ENCODE measurements around the gene CENPF. TPM values are rescaled to one million over a fixed set of nuclear protein-coding genes. Genes with fewer than 3 reads are reported as not detected.

The CENPF gene
- total RNA-seq, 1 experiment from 2014 or later: 144 TPM

DNA sequence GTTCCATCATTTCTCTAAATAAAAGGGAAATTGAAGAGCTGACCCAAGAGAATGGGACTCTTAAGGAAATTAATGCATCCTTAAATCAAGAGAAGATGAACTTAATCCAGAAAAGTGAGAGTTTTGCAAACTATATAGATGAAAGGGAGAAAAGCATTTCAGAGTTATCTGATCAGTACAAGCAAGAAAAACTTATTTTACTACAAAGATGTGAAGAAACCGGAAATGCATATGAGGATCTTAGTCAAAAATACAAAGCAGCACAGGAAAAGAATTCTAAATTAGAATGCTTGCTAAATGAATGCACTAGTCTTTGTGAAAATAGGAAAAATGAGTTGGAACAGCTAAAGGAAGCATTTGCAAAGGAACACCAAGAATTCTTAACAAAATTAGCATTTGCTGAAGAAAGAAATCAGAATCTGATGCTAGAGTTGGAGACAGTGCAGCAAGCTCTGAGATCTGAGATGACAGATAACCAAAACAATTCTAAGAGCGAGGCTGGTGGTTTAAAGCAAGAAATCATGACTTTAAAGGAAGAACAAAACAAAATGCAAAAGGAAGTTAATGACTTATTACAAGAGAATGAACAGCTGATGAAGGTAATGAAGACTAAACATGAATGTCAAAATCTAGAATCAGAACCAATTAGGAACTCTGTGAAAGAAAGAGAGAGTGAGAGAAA is 38.4 kb downstream of the CENPF start:
- no peaks in the 10 kb centered on the region for H3K27me3 Mint-ChIP-seq (ENCODE audit: unreplicated experiment)
- TF ChIP-seq, protein P1, sequence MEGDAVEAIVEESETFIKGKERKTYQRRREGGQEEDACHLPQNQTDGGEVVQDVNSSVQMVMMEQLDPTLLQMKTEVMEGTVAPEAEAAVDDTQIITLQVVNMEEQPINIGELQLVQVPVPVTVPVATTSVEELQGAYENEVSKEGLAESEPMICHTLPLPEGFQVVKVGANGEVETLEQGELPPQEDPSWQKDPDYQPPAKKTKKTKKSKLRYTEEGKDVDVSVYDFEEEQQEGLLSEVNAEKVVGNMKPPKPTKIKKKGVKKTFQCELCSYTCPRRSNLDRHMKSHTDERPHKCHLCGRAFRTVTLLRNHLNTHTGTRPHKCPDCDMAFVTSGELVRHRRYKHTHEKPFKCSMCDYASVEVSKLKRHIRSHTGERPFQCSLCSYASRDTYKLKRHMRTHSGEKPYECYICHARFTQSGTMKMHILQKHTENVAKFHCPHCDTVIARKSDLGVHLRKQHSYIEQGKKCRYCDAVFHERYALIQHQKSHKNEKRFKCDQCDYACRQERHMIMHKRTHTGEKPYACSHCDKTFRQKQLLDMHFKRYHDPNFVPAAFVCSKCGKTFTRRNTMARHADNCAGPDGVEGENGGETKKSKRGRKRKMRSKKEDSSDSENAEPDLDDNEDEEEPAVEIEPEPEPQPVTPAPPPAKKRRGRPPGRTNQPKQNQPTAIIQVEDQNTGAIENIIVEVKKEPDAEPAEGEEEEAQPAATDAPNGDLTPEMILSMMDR (IDR thresholded peaks at IDR 0.05; ENCODE audit: unreplicated experiment): no peak
- peaks cover 32% of the 10 kb centered on the region for H3K36me3 Mint-ChIP-seq (ENCODE audit: insufficient read depth, unreplicated experiment)
- H3K9me3 Mint-ChIP-seq (ENCODE audit: low read depth, unreplicated experiment): no peaks in the 10 kb centered on the region
- H3K4me1 Mint-ChIP-seq (ENCODE audit: low read depth, unreplicated experiment): no peaks in the 10 kb centered on the region
- intact Hi-C loops (cut with micrococcal nuclease; ENCODE audit: unreplicated experiment): no loop called here
- no TSS peak for BruUV-seq (replicated peaks)
- H3K27ac Mint-ChIP-seq (ENCODE audit: unreplicated experiment): no peak overlapping the region
- no peak for DNase-seq
- H3K4me3 Mint-ChIP-seq (ENCODE audit: low read depth, unreplicated experiment): no peak overlapping the region
- CTCF ChIA-PET: no interaction called here

DNA sequence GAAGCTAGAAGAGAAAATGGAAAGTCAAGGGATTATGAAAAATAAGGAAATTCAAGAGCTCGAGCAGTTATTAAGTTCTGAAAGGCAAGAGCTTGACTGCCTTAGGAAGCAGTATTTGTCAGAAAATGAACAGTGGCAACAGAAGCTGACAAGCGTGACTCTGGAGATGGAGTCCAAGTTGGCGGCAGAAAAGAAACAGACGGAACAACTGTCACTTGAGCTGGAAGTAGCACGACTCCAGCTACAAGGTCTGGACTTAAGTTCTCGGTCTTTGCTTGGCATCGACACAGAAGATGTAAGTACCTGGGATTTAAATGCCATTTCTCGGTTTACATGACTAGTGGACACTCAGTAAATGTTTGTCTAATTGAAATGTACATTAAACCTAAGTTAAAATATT is 40.0 kb downstream of the CENPF start:
- intact Hi-C loops (cut with micrococcal nuclease; ENCODE audit: unreplicated experiment): no loop called here
- Mint-ChIP-seq H3K4me3 (ENCODE audit: low read depth, unreplicated experiment) (no peak overlapping the region), H3K9me3 (ENCODE audit: low read depth, unreplicated experiment) (no peaks in the 10 kb centered on the region), H3K27ac (ENCODE audit: unreplicated experiment) (no peak overlapping the region), H3K4me1 (ENCODE audit: low read depth, unreplicated experiment) (no peaks in the 10 kb centered on the region), H3K27me3 (ENCODE audit: unreplicated experiment) (no peaks in the 10 kb centered on the region), H3K36me3 (ENCODE audit: insufficient read depth, unreplicated experiment) (peaks cover 27% of the 10 kb centered on the region)
- no TSS peak for BruUV-seq (replicated peaks)
- DNase-seq: no peak
- TF ChIP-seq, protein P1 (IDR thresholded peaks at IDR 0.05; ENCODE audit: unreplicated experiment): no peak
- CTCF ChIA-PET: interaction anchor here (0.5 kb wide), 1 partner anchor 505 kb away, joined by 7 read pairs; no protein-coding TSS in a partner anchor

DNA sequence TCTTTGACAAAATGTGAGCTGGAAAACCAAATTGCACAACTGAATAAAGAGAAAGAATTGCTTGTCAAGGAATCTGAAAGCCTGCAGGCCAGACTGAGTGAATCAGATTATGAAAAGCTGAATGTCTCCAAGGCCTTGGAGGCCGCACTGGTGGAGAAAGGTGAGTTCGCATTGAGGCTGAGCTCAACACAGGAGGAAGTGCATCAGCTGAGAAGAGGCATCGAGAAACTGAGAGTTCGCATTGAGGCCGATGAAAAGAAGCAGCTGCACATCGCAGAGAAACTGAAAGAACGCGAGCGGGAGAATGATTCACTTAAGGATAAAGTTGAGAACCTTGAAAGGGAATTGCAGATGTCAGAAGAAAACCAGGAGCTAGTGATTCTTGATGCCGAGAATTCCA is 42.7 kb downstream of the CENPF start:
- H3K4me1 Mint-ChIP-seq (ENCODE audit: low read depth, unreplicated experiment): no peaks in the 10 kb centered on the region
- CTCF ChIA-PET: interaction anchor here (0.6 to 1.0 kb wide), 4 partner anchors 34 to 1412 kb away, joined by 3 to 5 read pairs (median 3); no protein-coding TSS in a partner anchor
- H3K4me3 Mint-ChIP-seq (ENCODE audit: low read depth, unreplicated experiment): no peak overlapping the region
- TF ChIP-seq, protein P1 (IDR thresholded peaks at IDR 0.05; ENCODE audit: unreplicated experiment): no peak
- no peak overlapping the region for H3K27ac Mint-ChIP-seq (ENCODE audit: unreplicated experiment)
- H3K27me3 Mint-ChIP-seq (ENCODE audit: unreplicated experiment): no peaks in the 10 kb centered on the region
- no peak for DNase-seq
- BruUV-seq (replicated peaks): no TSS peak
- no peaks in the 10 kb centered on the region for H3K9me3 Mint-ChIP-seq (ENCODE audit: low read depth, unreplicated experiment)
- H3K36me3 Mint-ChIP-seq (ENCODE audit: insufficient read depth, unreplicated experiment): peaks cover 35% of the 10 kb centered on the region
- intact Hi-C loops (cut with micrococcal nuclease; ENCODE audit: unreplicated experiment): no loop called here

DNA sequence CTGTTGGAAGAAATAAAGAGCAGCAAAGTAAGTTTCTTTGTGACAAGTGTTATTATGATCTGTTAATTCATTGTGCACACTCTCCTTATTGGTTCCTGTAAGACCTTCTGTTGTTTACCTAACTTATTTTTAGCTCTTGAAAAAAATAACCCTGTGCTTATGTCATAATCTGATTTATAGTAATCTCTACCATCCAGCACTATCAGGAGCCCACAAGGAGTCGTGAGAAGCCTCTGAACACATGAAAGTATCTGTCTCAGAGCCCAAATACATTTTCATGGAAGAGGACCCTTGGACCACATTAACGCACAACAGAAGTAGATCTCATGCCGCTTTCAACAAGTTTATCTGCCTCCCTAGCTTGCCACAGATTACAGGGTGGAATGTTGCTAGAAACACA is 45.8 kb downstream of the CENPF start:
- Mint-ChIP-seq H3K27ac (ENCODE audit: unreplicated experiment) (no peak overlapping the region), H3K4me1 (ENCODE audit: low read depth, unreplicated experiment) (no peaks in the 10 kb centered on the region), H3K27me3 (ENCODE audit: unreplicated experiment) (no peaks in the 10 kb centered on the region), H3K9me3 (ENCODE audit: low read depth, unreplicated experiment) (no peaks in the 10 kb centered on the region), H3K4me3 (ENCODE audit: low read depth, unreplicated experiment) (no peak overlapping the region), H3K36me3 (ENCODE audit: insufficient read depth, unreplicated experiment) (peaks cover 56% of the 10 kb centered on the region)
- no TSS peak for BruUV-seq (replicated peaks)
- TF ChIP-seq, protein P1 (IDR thresholded peaks at IDR 0.05; ENCODE audit: unreplicated experiment): no peak
- DNase-seq: no peak
- CTCF ChIA-PET: no interaction called here
- intact Hi-C loops (cut with micrococcal nuclease; ENCODE audit: unreplicated experiment): no loop called here

All from Calu3 (cell line).